ENCODE data around the gene C9orf43.

The C9orf43 gene

DNA sequence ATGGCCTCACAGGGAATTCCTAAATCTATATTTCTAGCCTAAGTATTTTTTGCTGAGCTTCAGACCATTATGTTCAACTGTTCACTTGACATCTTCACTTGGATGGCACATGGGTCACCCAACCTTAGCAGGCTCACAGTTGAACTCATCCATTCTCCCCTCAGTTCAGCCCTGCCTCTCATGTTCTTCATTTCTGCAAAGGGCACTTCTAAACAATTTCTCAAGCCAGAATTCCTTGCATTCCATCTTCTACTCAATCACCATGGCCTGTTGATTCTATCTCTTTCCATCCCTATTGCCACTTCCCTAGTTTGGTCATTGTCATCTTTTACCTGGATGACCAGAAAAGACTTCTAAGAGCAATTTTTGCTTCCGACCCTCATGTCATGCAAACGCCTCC, 45.7 kb downstream of the C9orf43 start:
- Histone ChIP-seq H3K27me3 (ENCODE audit: control insufficient read depth, insufficient read depth, low read length) (no peaks in the 10 kb centered on the region), H3K36me3 (ENCODE audit: control insufficient read depth, insufficient read depth, low read length) (no peaks in the 10 kb centered on the region), H3K4me3 (ENCODE audit: low read depth, low read length) (no peak overlapping the region), H3K9ac (ENCODE audit: low read depth, low read length) (no peak overlapping the region), H3K4me1 (ENCODE audit: control insufficient read depth, insufficient read depth, low read length) (peaks cover 19% of the 10 kb centered on the region), H3K27ac (ENCODE audit: low read depth, low read length) (peak overlapping the region; percentile 76), H3K9me3 (ENCODE audit: control insufficient read depth, insufficient read depth, low read length) (no peaks in the 10 kb centered on the region)

DNA sequence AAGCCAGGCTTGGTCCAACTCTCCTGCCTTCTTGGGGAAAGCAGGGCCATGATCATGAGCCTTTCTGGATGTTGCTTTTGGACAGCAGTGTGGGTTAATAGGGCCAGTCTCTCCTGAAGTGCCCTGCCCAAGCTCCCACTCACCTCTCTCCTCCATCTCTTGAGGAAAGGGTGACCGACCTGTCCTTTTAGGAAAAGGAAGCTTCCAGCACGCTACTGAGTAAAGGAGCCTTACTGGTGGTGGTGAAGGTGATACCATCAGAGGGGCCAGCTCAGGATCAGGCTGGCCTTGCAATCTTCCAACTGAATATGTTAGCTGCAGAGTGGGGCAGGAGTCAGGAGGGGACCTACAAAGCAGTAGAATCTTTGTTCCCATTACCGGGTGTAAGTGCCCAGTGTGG, 50.7 kb downstream of the C9orf43 start:
- no peaks in the 10 kb centered on the region for H3K36me3 ChIP-seq (ENCODE audit: control insufficient read depth, insufficient read depth, low read length)
- no peaks in the 10 kb centered on the region for H3K9me3 ChIP-seq (ENCODE audit: control insufficient read depth, insufficient read depth, low read length)
- H3K4me1 ChIP-seq (ENCODE audit: control insufficient read depth, insufficient read depth, low read length), result peaks cover 9% of the 10 kb centered on the region
- H3K27me3 ChIP-seq (ENCODE audit: control insufficient read depth, insufficient read depth, low read length), result peaks cover 29% of the 10 kb centered on the region
- no peak overlapping the region for H3K27ac ChIP-seq (ENCODE audit: low read depth, low read length)
- H3K9ac ChIP-seq (ENCODE audit: low read depth, low read length), result no peak overlapping the region
- no peak overlapping the region for H3K4me3 ChIP-seq (ENCODE audit: low read depth, low read length)

DNA sequence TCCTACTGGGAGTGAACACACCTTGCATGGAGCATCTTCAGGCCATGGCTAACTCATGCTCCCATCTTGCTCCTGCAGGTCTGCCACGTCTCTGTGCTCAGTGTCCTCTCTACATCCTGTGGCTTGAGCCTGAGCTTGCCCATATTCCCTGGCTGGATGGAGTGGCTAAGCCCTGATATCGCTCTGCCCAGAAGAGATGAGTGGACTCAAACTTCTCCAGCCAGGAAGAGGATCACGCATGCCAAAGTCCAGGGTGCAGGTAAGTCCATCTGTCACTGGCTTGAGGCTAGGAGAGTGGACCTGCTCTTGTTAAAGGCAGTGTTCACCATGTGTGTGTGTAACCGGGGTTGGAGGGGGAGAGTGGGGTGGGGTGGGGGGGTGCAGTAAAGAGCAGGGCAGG, 51.4 kb downstream of the C9orf43 start:
- H3K27ac ChIP-seq (ENCODE audit: low read depth, low read length), result no peak overlapping the region
- no peaks in the 10 kb centered on the region for H3K9me3 ChIP-seq (ENCODE audit: control insufficient read depth, insufficient read depth, low read length)
- H3K4me1 ChIP-seq (ENCODE audit: control insufficient read depth, insufficient read depth, low read length), result peaks cover 6% of the 10 kb centered on the region
- no peak overlapping the region for H3K9ac ChIP-seq (ENCODE audit: low read depth, low read length)
- peaks cover 29% of the 10 kb centered on the region for H3K27me3 ChIP-seq (ENCODE audit: control insufficient read depth, insufficient read depth, low read length)
- no peaks in the 10 kb centered on the region for H3K36me3 ChIP-seq (ENCODE audit: control insufficient read depth, insufficient read depth, low read length)
- H3K4me3 ChIP-seq (ENCODE audit: low read depth, low read length), result no peak overlapping the region

GRCh38 chr9:113462781-113463286, 52.3 kb downstream of the C9orf43 start:
- H3K4me3 ChIP-seq (ENCODE audit: low read depth, low read length), result peak overlapping the region; percentile 74; the same call in 1 of the 2 replicates
- H3K9me3 ChIP-seq (ENCODE audit: control insufficient read depth, insufficient read depth, low read length), result no peaks in the 10 kb centered on the region
- H3K4me1 ChIP-seq (ENCODE audit: control insufficient read depth, insufficient read depth, low read length), result peaks cover 6% of the 10 kb centered on the region
- H3K27ac ChIP-seq (ENCODE audit: low read depth, low read length), result no peak overlapping the region
- H3K9ac ChIP-seq (ENCODE audit: low read depth, low read length), result no peak overlapping the region
- H3K36me3 ChIP-seq (ENCODE audit: control insufficient read depth, insufficient read depth, low read length), result no peaks in the 10 kb centered on the region
- H3K27me3 ChIP-seq (ENCODE audit: control insufficient read depth, insufficient read depth, low read length), result peaks cover 29% of the 10 kb centered on the region

DNA sequence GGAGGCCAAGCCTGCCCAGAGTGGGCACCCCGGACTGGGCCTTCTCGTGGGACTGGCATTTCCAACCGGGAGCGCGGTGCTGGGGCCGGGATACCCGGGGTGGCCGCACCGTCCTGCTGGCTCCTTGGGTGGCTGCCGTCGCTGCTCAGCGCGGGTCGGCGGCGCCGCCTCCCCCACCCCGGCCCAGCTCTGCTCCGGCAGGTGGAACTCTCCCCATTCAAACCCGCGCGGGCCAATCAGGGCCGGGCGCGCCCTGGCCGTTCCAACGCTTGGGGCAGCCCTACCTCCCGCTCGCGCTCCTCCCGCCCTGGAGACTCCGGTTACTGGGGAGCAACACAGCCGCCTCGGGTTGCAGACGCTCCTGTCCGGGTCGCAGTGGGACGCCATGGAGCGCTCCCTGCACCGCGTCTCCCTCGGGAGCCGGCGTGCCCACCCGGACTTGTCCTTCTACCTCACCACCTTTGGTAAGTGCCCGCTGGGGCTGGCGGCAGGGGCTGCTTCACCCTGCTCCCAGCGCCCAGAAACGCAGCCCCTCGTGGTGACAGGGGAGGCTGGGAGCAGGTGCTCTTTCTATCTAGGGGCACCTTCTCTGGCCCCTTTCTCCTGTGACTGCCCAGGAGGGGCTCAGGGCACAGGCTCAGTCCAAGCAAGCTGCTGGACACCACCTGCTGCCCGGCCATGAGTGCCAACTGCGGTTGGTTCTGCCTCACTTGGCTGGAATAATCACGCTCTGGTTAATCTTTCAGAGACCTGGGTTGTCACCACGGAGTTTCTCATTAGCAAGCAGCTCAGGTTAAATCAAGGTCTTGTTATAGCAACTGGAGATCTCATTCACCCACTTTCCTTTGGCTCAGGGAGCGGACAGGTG, 53.1 kb downstream of the C9orf43 start, which contains the start of gene RGS3:
RGS3 (plus strand) TSS at position 310 of the 868 bp plus-strand sequence; CDS start at position 386, 76 bp downstream.
- Histone ChIP-seq H3K4me3 (ENCODE audit: low read depth, low read length) (peak within 1 kb of the TSS; percentile 74), H3K9me3 (ENCODE audit: control insufficient read depth, insufficient read depth, low read length) (no peaks in the 10 kb centered on the region), H3K4me1 (ENCODE audit: control insufficient read depth, insufficient read depth, low read length) (peaks cover 6% of the 10 kb centered on the region), H3K27me3 (ENCODE audit: control insufficient read depth, insufficient read depth, low read length) (peaks cover 29% of the 10 kb centered on the region), H3K9ac (ENCODE audit: low read depth, low read length) (peak within 1 kb of the TSS; percentile 32), H3K36me3 (ENCODE audit: control insufficient read depth, insufficient read depth, low read length) (no peaks in the 10 kb centered on the region), H3K27ac (ENCODE audit: low read depth, low read length) (no peak within 1 kb of the TSS)

GRCh38 chr9:113464286-113464660, 53.7 kb downstream of the C9orf43 start:
- Histone ChIP-seq H3K9ac (ENCODE audit: low read depth, low read length) (no peak overlapping the region), H3K36me3 (ENCODE audit: control insufficient read depth, insufficient read depth, low read length) (no peaks in the 10 kb centered on the region), H3K9me3 (ENCODE audit: control insufficient read depth, insufficient read depth, low read length) (no peaks in the 10 kb centered on the region), H3K4me3 (ENCODE audit: low read depth, low read length) (peak overlapping the region; percentile 74; the same call in 1 of the 2 replicates), H3K4me1 (ENCODE audit: control insufficient read depth, insufficient read depth, low read length) (peaks cover 6% of the 10 kb centered on the region), H3K27ac (ENCODE audit: low read depth, low read length) (no peak overlapping the region), H3K27me3 (ENCODE audit: control insufficient read depth, insufficient read depth, low read length) (peaks cover 29% of the 10 kb centered on the region)

GRCh38 chr9:113465599-113466140, 55.1 kb downstream of the C9orf43 start:
- Histone ChIP-seq H3K4me1 (ENCODE audit: control insufficient read depth, insufficient read depth, low read length) (peaks cover 6% of the 10 kb centered on the region), H3K9me3 (ENCODE audit: control insufficient read depth, insufficient read depth, low read length) (no peaks in the 10 kb centered on the region), H3K27ac (ENCODE audit: low read depth, low read length) (no peak overlapping the region), H3K27me3 (ENCODE audit: control insufficient read depth, insufficient read depth, low read length) (peaks cover 29% of the 10 kb centered on the region), H3K36me3 (ENCODE audit: control insufficient read depth, insufficient read depth, low read length) (no peaks in the 10 kb centered on the region), H3K4me3 (ENCODE audit: low read depth, low read length) (no peak overlapping the region), H3K9ac (ENCODE audit: low read depth, low read length) (no peak overlapping the region)

DNA sequence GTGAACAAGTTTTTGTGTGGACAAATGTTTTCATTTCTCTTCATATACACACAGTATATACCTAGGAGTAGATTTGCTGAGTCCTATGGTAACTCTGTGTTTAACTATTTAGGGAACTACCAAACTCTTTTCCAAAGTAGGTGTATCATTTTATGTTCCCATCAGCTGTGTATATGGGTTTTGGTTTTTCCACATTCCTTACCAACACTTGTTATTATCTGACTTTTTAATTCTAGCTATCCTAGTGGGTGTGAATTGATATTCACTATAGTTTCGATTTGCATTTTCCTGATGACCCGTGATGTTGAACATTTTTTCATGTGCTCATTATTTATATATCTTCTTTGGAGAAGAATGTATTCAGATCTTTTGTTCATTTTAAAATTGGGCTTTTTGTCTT, 56.6 kb downstream of the C9orf43 start:
- H3K9ac ChIP-seq (ENCODE audit: low read depth, low read length), result no peak overlapping the region
- H3K36me3 ChIP-seq (ENCODE audit: control insufficient read depth, insufficient read depth, low read length), result no peaks in the 10 kb centered on the region
- H3K27ac ChIP-seq (ENCODE audit: low read depth, low read length), result no peak overlapping the region
- H3K9me3 ChIP-seq (ENCODE audit: control insufficient read depth, insufficient read depth, low read length), result no peaks in the 10 kb centered on the region
- no peak overlapping the region for H3K4me3 ChIP-seq (ENCODE audit: low read depth, low read length)
- H3K4me1 ChIP-seq (ENCODE audit: control insufficient read depth, insufficient read depth, low read length), result peaks cover 16% of the 10 kb centered on the region
- H3K27me3 ChIP-seq (ENCODE audit: control insufficient read depth, insufficient read depth, low read length), result peaks cover 28% of the 10 kb centered on the region

- Histone ChIP-seq H3K4me3 (ENCODE audit: low read depth, low read length) (no peak overlapping the region), H3K9ac (ENCODE audit: low read depth, low read length) (no peak overlapping the region), H3K27me3 (ENCODE audit: control insufficient read depth, insufficient read depth, low read length) (peaks cover 13% of the 10 kb centered on the region), H3K27ac (ENCODE audit: low read depth, low read length) (no peak overlapping the region), H3K36me3 (ENCODE audit: control insufficient read depth, insufficient read depth, low read length) (no peaks in the 10 kb centered on the region), H3K4me1 (ENCODE audit: control insufficient read depth, insufficient read depth, low read length) (peaks cover 10% of the 10 kb centered on the region; the same call in 1 of the 2 replicates), H3K9me3 (ENCODE audit: control insufficient read depth, insufficient read depth, low read length) (no peaks in the 10 kb centered on the region)
Observed at GRCh38 chr9:113468716-113469448, 58.3 kb downstream of the C9orf43 start.

DNA sequence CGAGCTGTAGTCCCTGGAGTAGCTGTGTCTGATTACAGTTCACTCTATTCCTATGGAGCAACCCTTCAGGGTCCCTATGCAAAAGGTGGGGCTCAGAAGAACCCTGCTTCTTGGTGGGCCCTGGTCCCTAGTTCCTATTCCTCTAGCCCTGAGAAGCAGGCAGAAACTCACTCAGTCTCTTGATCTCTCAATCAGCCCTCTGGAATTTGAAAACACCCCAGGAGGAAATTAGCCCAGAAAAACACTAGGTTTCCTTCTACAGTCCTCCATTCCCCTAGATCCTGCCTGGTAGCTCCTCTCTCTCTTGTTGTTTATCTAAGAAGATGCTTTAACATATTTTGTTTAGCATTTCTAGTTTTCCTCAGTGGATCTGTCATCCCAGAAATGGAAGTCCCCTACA, 60.6 kb downstream of the C9orf43 start:
- Histone ChIP-seq H3K9ac (ENCODE audit: low read depth, low read length) (no peak overlapping the region), H3K27ac (ENCODE audit: low read depth, low read length) (peak overlapping the region; percentile 12), H3K4me3 (ENCODE audit: low read depth, low read length) (no peak overlapping the region)

More for the DNA sequence above, 60.6 kb downstream of the C9orf43 start:
- no peaks in the 10 kb centered on the region for H3K27me3 ChIP-seq (ENCODE audit: control insufficient read depth, insufficient read depth, low read length)
- peaks cover 10% of the 10 kb centered on the region; the same call in 1 of the 2 replicates for H3K4me1 ChIP-seq (ENCODE audit: control insufficient read depth, insufficient read depth, low read length)
- H3K36me3 ChIP-seq (ENCODE audit: control insufficient read depth, insufficient read depth, low read length), result no peaks in the 10 kb centered on the region
- H3K9me3 ChIP-seq (ENCODE audit: control insufficient read depth, insufficient read depth, low read length), result no peaks in the 10 kb centered on the region
